Trophoblast cell (in vitro differentiated cells and primary cell): ENCODE data around the gene UGT1A4.
"Not testable (repeated sequence)": the region's sequence is repeated elsewhere in the genome, so short reads cannot be mapped to it uniquely, and the experiment has no call there.

ENCODE experiments used
- DNase-seq, 2 donors: peaks; one replicate each; pipeline ENCODE4 v3.0.0-alpha.2; 2016
- H2AFZ ChIP-seq: 2 replicates; pipeline ENCODE4 v1.6.1; 2013; ENCODE audit warnings: low read length, moderate library complexity, mild to moderate bottlenecking; ENCODE audit not compliant: insufficient read depth, poor library complexity
- H2AK5ac ChIP-seq: 2 replicates; pipeline ENCODE4 v1.6.1; 2013; ENCODE audit warnings: mild to moderate bottlenecking, low read length
- H2BK120ac ChIP-seq: 2 replicates; pipeline ENCODE4 v1.6.1; 2013; ENCODE audit warnings: low read length, mild to moderate bottlenecking, moderate library complexity; ENCODE audit not compliant: insufficient read depth, poor library complexity
- H2BK12ac ChIP-seq: 2 replicates; pipeline ENCODE4 v1.6.1; 2013; ENCODE audit warnings: mild to moderate bottlenecking, low read length, moderate library complexity
- H2BK5ac ChIP-seq: 2 replicates; pipeline ENCODE4 v1.6.1; 2013; ENCODE audit warnings: low read length, low read depth, moderate library complexity, mild to moderate bottlenecking; ENCODE audit not compliant: poor library complexity
- H3K14ac ChIP-seq: 2 replicates; pipeline ENCODE4 v1.6.1; 2013; ENCODE audit warnings: mild to moderate bottlenecking, low read length
- H3K18ac ChIP-seq: 2 replicates; pipeline ENCODE4 v1.6.1; 2013; ENCODE audit warnings: mild to moderate bottlenecking, low read length
- H3K23ac ChIP-seq: 2 replicates; pipeline ENCODE4 v1.6.1; 2013; ENCODE audit warnings: low read length
- H3K27ac ChIP-seq: 2 replicates; pipeline ENCODE4 v1.5.1; 2013; ENCODE audit warnings: low read depth, mild to moderate bottlenecking, inconsistent platforms, low read length, moderate library complexity
- H3K27me3 ChIP-seq: 2 replicates; pipeline ENCODE4 v1.6.1; 2013; ENCODE audit warnings: inconsistent platforms, mild to moderate bottlenecking, low read length, moderate library complexity; ENCODE audit not compliant: insufficient read depth
- H3K36me3 ChIP-seq, 2 experiments: 1 replicate in 1 of 2; 2 replicates in 1 of 2; pipeline ENCODE4 v1.6.1; 2013; ENCODE audit warnings: low read length in 2 of 2, mild to moderate bottlenecking in 2 of 2, moderate library complexity in 1 of 2; ENCODE audit not compliant: insufficient read depth in 2 of 2, control insufficient read depth in 1 of 2
- H3K4ac ChIP-seq: 2 replicates; pipeline ENCODE4 v1.6.1; 2013; ENCODE audit warnings: low read depth, mild to moderate bottlenecking, low read length, moderate library complexity
- H3K4me1 ChIP-seq, 2 experiments: 1 replicate in 1 of 2; 2 replicates in 1 of 2; pipeline ENCODE4 v1.6.1; 2013; ENCODE audit warnings: low read length in 2 of 2, mild to moderate bottlenecking in 2 of 2, moderate library complexity in 1 of 2; ENCODE audit not compliant: insufficient read depth in 2 of 2, control insufficient read depth in 1 of 2
- H3K4me2 ChIP-seq: 2 replicates; pipeline ENCODE4 v1.6.1; 2013; ENCODE audit warnings: inconsistent platforms, mild to moderate bottlenecking, low read length, moderate library complexity
- H3K4me3 ChIP-seq: 2 replicates; pipeline ENCODE4 v1.5.1; 2013; ENCODE audit warnings: mild to moderate bottlenecking, low read depth, low read length, inconsistent platforms
- H3K79me1 ChIP-seq: one replicate; pipeline ENCODE4 v1.6.1; 2013; ENCODE audit warnings: low read length
- H3K79me2 ChIP-seq: 2 replicates; pipeline ENCODE4 v1.6.1; 2013; ENCODE audit warnings: low read length, mild to moderate bottlenecking; ENCODE audit not compliant: control insufficient read depth, insufficient read depth, poor library complexity
- H3K9ac ChIP-seq: 2 replicates; pipeline ENCODE4 v1.6.1; 2013; ENCODE audit warnings: mild to moderate bottlenecking, low read length
- H3K9me3 ChIP-seq: 2 replicates; pipeline ENCODE4 v1.6.1; 2013; ENCODE audit warnings: low read depth, mild to moderate bottlenecking, control low read depth, inconsistent platforms, low read length; ENCODE audit not compliant: insufficient read depth
- H4K12ac ChIP-seq: 2 replicates; pipeline ENCODE4 v1.6.1; 2013; ENCODE audit warnings: low read depth, mild to moderate bottlenecking, low read length, moderate library complexity
- H4K8ac ChIP-seq: 2 replicates; pipeline ENCODE4 v1.6.1; 2013; ENCODE audit warnings: low read depth, mild to moderate bottlenecking, low read length, moderate library complexity
- H4K91ac ChIP-seq: one replicate; pipeline ENCODE4 v1.6.1; 2013; ENCODE audit warnings: low read depth, mild to moderate bottlenecking, low read length, moderate library complexity
- WGBS: extraction: QIAGEN DNeasy Blood & Tissue Kit; methylation state at CpG from one replicate; pipeline ENCODE4 v1.1.7; 2013; ENCODE audit warnings: missing lambda C conversion rate; ENCODE audit not compliant: insufficient read length, insufficient coverage; ENCODE audit errors: extremely low coverage; 5-methylcytosine and 5-hydroxymethylcytosine counted together

Gene UGT1A4

GRCh38 chr2:233750689-233751088, 32.2 kb downstream of the UGT1A4 start:
- not testable (repeated sequence) for H2AK5ac ChIP-seq, H3K4me1 ChIP-seq, H3K14ac ChIP-seq, H2AFZ ChIP-seq, H2BK5ac ChIP-seq, H3K27me3 ChIP-seq, H2BK12ac ChIP-seq, H3K9ac ChIP-seq, H3K4me3 ChIP-seq, H3K23ac ChIP-seq, H3K4me2 ChIP-seq, H3K27ac ChIP-seq, H4K8ac ChIP-seq, H2BK120ac ChIP-seq, H4K12ac ChIP-seq, H3K79me1 ChIP-seq, H3K79me2 ChIP-seq, H3K18ac ChIP-seq, H4K91ac ChIP-seq, H3K36me3 ChIP-seq, DNase-seq, H3K4ac ChIP-seq
- H3K9me3 ChIP-seq, result peaks cover 16% of the 10 kb centered on the region
- WGBS, result no CpG with 5 or more reads among the region's 2 CpGs

- H2BK12ac ChIP-seq, H2BK5ac ChIP-seq, H3K79me2 ChIP-seq, H3K4me1 ChIP-seq, H2AK5ac ChIP-seq, H3K27me3 ChIP-seq, H3K4me3 ChIP-seq, H3K9ac ChIP-seq, H3K18ac ChIP-seq, H2AFZ ChIP-seq, H2BK120ac ChIP-seq, H4K91ac ChIP-seq, H4K8ac ChIP-seq, H3K4me2 ChIP-seq, H3K36me3 ChIP-seq, H3K4ac ChIP-seq, H3K23ac ChIP-seq, H3K79me1 ChIP-seq, DNase-seq, H3K27ac ChIP-seq, H4K12ac ChIP-seq, H3K14ac ChIP-seq: not testable (repeated sequence)
- peaks cover 16% of the 10 kb centered on the region for H3K9me3 ChIP-seq
- no CpG with 5 or more reads among the region's 2 CpGs for WGBS
These were observed 32.9 kb downstream of the UGT1A4 start for GRCh38 chr2:233751212-233752009.

- Histone ChIP-seq H4K91ac (no peak overlapping the region), H3K4ac (no peak overlapping the region), H3K79me1 (no peaks in the 10 kb centered on the region), H2AFZ (no peak overlapping the region), H4K8ac (no peak overlapping the region), H3K14ac (no peak overlapping the region), H2AK5ac (no peak overlapping the region), H3K4me2 (no peak overlapping the region), H2BK120ac (no peak overlapping the region), H3K36me3 (no peaks in the 10 kb centered on the region), H3K4me1 (no peaks in the 10 kb centered on the region), H3K23ac (no peak overlapping the region), H2BK12ac (no peak overlapping the region), H2BK5ac (no peak overlapping the region), H3K9me3 (peaks cover 11% of the 10 kb centered on the region), H3K79me2 (no peaks in the 10 kb centered on the region), H3K27ac (no peak overlapping the region), H4K12ac (no peak overlapping the region), H3K27me3 (no peaks in the 10 kb centered on the region), H3K18ac (no peak overlapping the region), H3K4me3 (no peak overlapping the region), H3K9ac (no peak overlapping the region)
- WGBS, result no CpG with 5 or more reads among the region's 44 CpGs
- DNase-seq, result no peak
These were observed 36.5 kb downstream of the UGT1A4 start for GRCh38 chr2:233754872-233755611.

GRCh38 chr2:233756429-233757081, 38.0 kb downstream of the UGT1A4 start:
- no peak overlapping the region for H2BK12ac ChIP-seq
- H2BK120ac ChIP-seq, result no peak overlapping the region
- no peak for DNase-seq
- no peaks in the 10 kb centered on the region for H3K4me1 ChIP-seq
- no peak overlapping the region for H3K4me3 ChIP-seq
- no peak overlapping the region for H3K18ac ChIP-seq
- no peak overlapping the region for H3K9ac ChIP-seq
- H2BK5ac ChIP-seq, result no peak overlapping the region
- H3K23ac ChIP-seq, result no peak overlapping the region
- H3K4ac ChIP-seq, result no peak overlapping the region
- no peak overlapping the region for H2AFZ ChIP-seq
- H3K9me3 ChIP-seq, result peaks cover 9% of the 10 kb centered on the region
- no peaks in the 10 kb centered on the region for H3K79me1 ChIP-seq
- H2AK5ac ChIP-seq, result no peak overlapping the region
- no CpG with 5 or more reads among the region's 7 CpGs for WGBS
- no peak overlapping the region for H3K4me2 ChIP-seq
- H3K79me2 ChIP-seq, result no peaks in the 10 kb centered on the region
- no peak overlapping the region for H3K27ac ChIP-seq
- no peak overlapping the region for H4K91ac ChIP-seq
- H3K27me3 ChIP-seq, result no peaks in the 10 kb centered on the region
- H3K36me3 ChIP-seq, result no peaks in the 10 kb centered on the region
- H3K14ac ChIP-seq, result no peak overlapping the region
- no peak overlapping the region for H4K8ac ChIP-seq
- H4K12ac ChIP-seq, result no peak overlapping the region
